ENCODE data around the gene LRFN4. TPM values are rescaled to one million over a fixed set of nuclear protein-coding genes. Genes with fewer than 3 reads are reported as not detected.

LRFN4 gene
- total RNA-seq, 2 experiments from 2014 or later = 33.9 to 38.6 TPM

GRCh38 chr11:66840317-66841091 lies 16.4 kb upstream of the LRFN4 start:
- Histone ChIP-seq H3K4me3 (ENCODE audit: low read depth, low read length, poor library complexity, severe bottlenecking) (no peak overlapping the region), H3K4me2 (ENCODE audit: low read length) (peak overlapping the region; percentile 93), H3K9me2 (ENCODE audit: insufficient read depth, low read length) (no peaks in the 10 kb centered on the region), H3K9me3 (ENCODE audit: low read length) (no peaks in the 10 kb centered on the region), H3K4me1 (ENCODE audit: insufficient read depth, low read length, poor library complexity, severe bottlenecking) (peaks cover 48% of the 10 kb centered on the region), H3K79me2 (ENCODE audit: insufficient read depth, low read depth, low read length) (peaks cover 46% of the 10 kb centered on the region), H3K27ac (ENCODE audit: low read depth, low read length, poor library complexity, severe bottlenecking) (peak overlapping the region; percentile 7), H3K36me3 (ENCODE audit: insufficient read depth, low read length) (peaks cover 56% of the 10 kb centered on the region; the same call in 1 of the 2 replicates), H2AFZ (ENCODE audit: low read length) (no peak overlapping the region), H4K20me1 (ENCODE audit: insufficient read depth, low read length) (peaks cover 7% of the 10 kb centered on the region)
- DNase-seq (ENCODE audit: low spot score) = no peak
- ChIA-PET CTCF (ENCODE audit: unreplicated experiment) (no interaction called here), POLR2A (interaction anchor here (0.7 kb wide), 2 partner anchors 10 to 328 kb away, joined by 4 to 8 read pairs; no protein-coding TSS in a partner anchor)
- TF ChIP-seq EZH2phosphoT487 (IDR thresholded peaks at IDR 0.05; ENCODE audit: borderline replicate concordance, low read depth, low read length) (no peak), CTCF (conservative IDR thresholded peaks at IDR 0.05; ENCODE audit: low read length) (no peak)
- BruUV-seq (replicated peaks) = no TSS peak
- intact Hi-C loops (cut with micrococcal nuclease; ENCODE audit: unreplicated experiment) = loop anchor here (5.0 kb wide), 1 partner anchor 358 kb away; the partner anchor contains the start of gene DPP3

GRCh38 chr11:66841861-66842260 lies 15.0 kb upstream of the LRFN4 start:
- Histone ChIP-seq H4K20me1 (ENCODE audit: insufficient read depth, low read length) (peaks cover 7% of the 10 kb centered on the region), H2AFZ (ENCODE audit: low read length) (no peak overlapping the region), H3K4me3 (ENCODE audit: low read depth, low read length, poor library complexity, severe bottlenecking) (peak overlapping the region; percentile 92), H3K79me2 (ENCODE audit: insufficient read depth, low read depth, low read length) (peaks cover 46% of the 10 kb centered on the region), H3K4me2 (ENCODE audit: low read length) (peak overlapping the region; percentile 93), H3K36me3 (ENCODE audit: insufficient read depth, low read length) (peaks cover 64% of the 10 kb centered on the region; the same call in 1 of the 2 replicates), H3K27ac (ENCODE audit: low read depth, low read length, poor library complexity, severe bottlenecking) (peak overlapping the region; percentile 81), H3K9me2 (ENCODE audit: insufficient read depth, low read length) (no peaks in the 10 kb centered on the region), H3K9me3 (ENCODE audit: low read length) (no peaks in the 10 kb centered on the region), H3K4me1 (ENCODE audit: insufficient read depth, low read length, poor library complexity, severe bottlenecking) (peaks cover 39% of the 10 kb centered on the region)
- no TSS peak for BruUV-seq (replicated peaks)
- no peak for DNase-seq (ENCODE audit: low spot score)
- POLR2A ChIA-PET = interaction anchor here (0.8 to 1.2 kb wide), 3 partner anchors 14 to 362 kb away, joined by 3 to 5 read pairs (median 5); partner anchors contain the start of gene DPP3
- TF ChIP-seq EZH2phosphoT487 (IDR thresholded peaks at IDR 0.05; ENCODE audit: borderline replicate concordance, low read depth, low read length) = no peak
- no peak for TF ChIP-seq CTCF (conservative IDR thresholded peaks at IDR 0.05; ENCODE audit: low read length)
- CTCF ChIA-PET (ENCODE audit: unreplicated experiment) = no interaction called here
- intact Hi-C loops (cut with micrococcal nuclease; ENCODE audit: unreplicated experiment) = loop anchor here (2.0 to 5.0 kb wide), 2 partner anchors 41 to 360 kb away; partner anchors contain the start of gene DPP3

Measured in OCI-LY7 (cell line).